Hepatocyte (in vitro differentiated cells): ENCODE results near the gene RAB33B. TPM values are rescaled to one million over a fixed set of nuclear protein-coding genes. Genes with fewer than 3 reads are reported as not detected.

ENCODE experiments used
- DNase-seq: peaks from one replicate; pipeline ENCODE4 v3.0.0-alpha.2; 2016; ENCODE audit warnings: low spot score
- H2AFZ ChIP-seq: fragments of 200-600 bp; sonication (generic); 2 replicates; pipeline ENCODE4 v1.6.0; 2016; ENCODE audit warnings: antibody characterized with exemption, mild to moderate bottlenecking
- H3K27ac ChIP-seq: fragments of 200-600 bp; sonication (generic); 2 replicates; pipeline ENCODE4 v1.5.1; 2016; ENCODE audit warnings: mild to moderate bottlenecking
- H3K27me3 ChIP-seq: fragments of 200-600 bp; sonication (generic); 2 replicates; pipeline ENCODE4 v1.6.1; 2016
- H3K36me3 ChIP-seq: fragments of 200-600 bp; sonication (generic); replicated peaks from 2 replicates; pipeline ENCODE4 v1.5.1; 2016; ENCODE audit warnings: low read depth; ENCODE audit not compliant: insufficient read depth
- H3K4me1 ChIP-seq: fragments of 200-600 bp; sonication (generic); 2 replicates; pipeline ENCODE4 v1.5.1; 2016; ENCODE audit warnings: mild to moderate bottlenecking, moderate library complexity; ENCODE audit not compliant: insufficient read depth
- H3K4me2 ChIP-seq: fragments of 200-600 bp; sonication (generic); 2 replicates; pipeline ENCODE4 v1.6.0; 2016
- H3K4me3 ChIP-seq: fragments of 200-600 bp; sonication (generic); 2 replicates; pipeline ENCODE4 v1.5.1; 2016; ENCODE audit warnings: mild to moderate bottlenecking
- H3K79me2 ChIP-seq: fragments of 200-600 bp; sonication (generic); 2 replicates; pipeline ENCODE4 v1.6.0; 2017; ENCODE audit warnings: mild to moderate bottlenecking
- H3K9me2 ChIP-seq: fragments of 200-600 bp; sonication (generic); replicated peaks from 2 replicates; pipeline ENCODE4 v1.6.0; 2017; ENCODE audit warnings: mild to moderate bottlenecking; ENCODE audit not compliant: insufficient read depth
- H3K9me3 ChIP-seq: fragments of 200-600 bp; sonication (generic); 2 replicates; pipeline ENCODE4 v1.5.1; 2016; ENCODE audit warnings: low read depth, mild to moderate bottlenecking
- H4K20me1 ChIP-seq: fragments of 200-600 bp; sonication (generic); 2 replicates; pipeline ENCODE4 v1.6.0; 2016; ENCODE audit warnings: mild to moderate bottlenecking; ENCODE audit not compliant: insufficient read depth, poor library complexity, severe bottlenecking
- EZH2 ChIP-seq: fragments of 200-600 bp; sonication (generic); IDR thresholded peaks from 2 replicates; pipeline ENCODE4 v1.6.1; 2016; ENCODE audit warnings: antibody characterized with exemption, mild to moderate bottlenecking, borderline replicate concordance
- EZH2phosphoT487 ChIP-seq: fragments of 200-600 bp; sonication (generic); IDR thresholded peaks from one replicate; pipeline ENCODE4 v1.6.1; 2018; ENCODE audit warnings: antibody characterized with exemption, mild to moderate bottlenecking, low read depth, moderate library complexity; ENCODE audit not compliant: unreplicated experiment, severe bottlenecking
- WGBS: methylation state at CpG from one replicate; pipeline ENCODE4 v1.1.6; 2016; ENCODE audit warnings: low lambda C conversion rate; ENCODE audit errors: missing lambda C conversion rate; 5-methylcytosine and 5-hydroxymethylcytosine counted together
- polyA plus RNA-seq: library from polyadenylated mRNA; unstranded; fragments of >200 nt; fragmentation: Nextera tagmentation; extraction: Ambion mirVana; gene quantifications from 2 replicates; pipeline ENCODE4 v1.2.1, GENCODE V29; 2016
- total RNA-seq: library from RNA; depleted of rRNA; stranded (reverse); fragments of >200 nt; gene quantifications from 2 replicates; pipeline ENCODE4 v1.2.3, GENCODE V29; 2014
- TF ChIP-seq, protein P1 (sequence below): fragments of 200-600 bp; sonication (generic); IDR thresholded peaks from 2 replicates; pipeline ENCODE4 v1.5.1; 2016; ENCODE audit warnings: antibody characterized with exemption, mild to moderate bottlenecking; ENCODE audit not compliant: poor library complexity

The RAB33B gene
- total and polyA plus RNA-seq, 2 experiments from 2014 or later: 4.5 to 13.5 TPM

DNA sequence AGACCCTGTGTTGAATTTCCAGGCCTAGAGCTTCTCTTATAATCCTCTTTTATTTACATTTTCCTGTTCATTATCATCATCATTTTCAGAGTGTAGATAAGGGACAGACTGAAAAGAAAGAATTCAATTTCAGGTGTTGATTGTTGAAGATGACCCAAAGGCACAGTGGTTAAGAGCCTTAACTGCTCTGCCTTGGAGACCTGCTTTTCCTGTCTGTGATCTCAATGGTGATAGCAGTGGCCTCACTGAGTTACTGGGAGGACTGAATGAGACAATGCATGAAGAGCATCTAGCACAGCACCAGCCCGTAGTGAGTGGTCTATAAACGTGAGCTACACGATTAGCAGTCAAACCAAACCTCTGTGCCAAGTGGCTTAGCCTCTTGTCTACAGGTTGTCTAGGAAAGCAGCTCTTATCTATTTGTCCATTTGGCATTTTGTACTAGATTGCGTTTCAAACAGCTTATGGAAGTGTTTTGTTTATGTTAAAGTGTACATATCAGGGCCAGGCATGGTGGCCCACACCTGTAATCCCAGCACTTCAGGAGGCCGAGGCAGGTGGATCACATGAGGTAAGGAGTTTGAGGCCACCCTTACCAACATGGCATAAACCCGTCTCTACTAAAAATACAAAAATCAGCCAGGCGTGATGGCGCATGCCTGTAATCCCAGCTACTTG, 60.6 kb downstream of the RAB33B start:
- H3K4me2 ChIP-seq: no peak overlapping the region
- TF ChIP-seq EZH2 (no peak), EZH2phosphoT487 (no peak)
- TF ChIP-seq, protein P1, sequence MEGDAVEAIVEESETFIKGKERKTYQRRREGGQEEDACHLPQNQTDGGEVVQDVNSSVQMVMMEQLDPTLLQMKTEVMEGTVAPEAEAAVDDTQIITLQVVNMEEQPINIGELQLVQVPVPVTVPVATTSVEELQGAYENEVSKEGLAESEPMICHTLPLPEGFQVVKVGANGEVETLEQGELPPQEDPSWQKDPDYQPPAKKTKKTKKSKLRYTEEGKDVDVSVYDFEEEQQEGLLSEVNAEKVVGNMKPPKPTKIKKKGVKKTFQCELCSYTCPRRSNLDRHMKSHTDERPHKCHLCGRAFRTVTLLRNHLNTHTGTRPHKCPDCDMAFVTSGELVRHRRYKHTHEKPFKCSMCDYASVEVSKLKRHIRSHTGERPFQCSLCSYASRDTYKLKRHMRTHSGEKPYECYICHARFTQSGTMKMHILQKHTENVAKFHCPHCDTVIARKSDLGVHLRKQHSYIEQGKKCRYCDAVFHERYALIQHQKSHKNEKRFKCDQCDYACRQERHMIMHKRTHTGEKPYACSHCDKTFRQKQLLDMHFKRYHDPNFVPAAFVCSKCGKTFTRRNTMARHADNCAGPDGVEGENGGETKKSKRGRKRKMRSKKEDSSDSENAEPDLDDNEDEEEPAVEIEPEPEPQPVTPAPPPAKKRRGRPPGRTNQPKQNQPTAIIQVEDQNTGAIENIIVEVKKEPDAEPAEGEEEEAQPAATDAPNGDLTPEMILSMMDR: no peak
- H4K20me1 ChIP-seq: no peaks in the 10 kb centered on the region
- no peaks in the 10 kb centered on the region for H3K36me3 ChIP-seq
- WGBS: 78% methylated on average over 8 of the region's 8 CpGs
- no peak overlapping the region for H3K27ac ChIP-seq
- H3K4me3 ChIP-seq: no peak overlapping the region
- H3K9me3 ChIP-seq: no peaks in the 10 kb centered on the region
- no peak for DNase-seq
- no peak overlapping the region for H2AFZ ChIP-seq
- no peaks in the 10 kb centered on the region for H3K9me2 ChIP-seq
- no peaks in the 10 kb centered on the region for H3K4me1 ChIP-seq
- H3K27me3 ChIP-seq: no peaks in the 10 kb centered on the region
- no peaks in the 10 kb centered on the region for H3K79me2 ChIP-seq

DNA sequence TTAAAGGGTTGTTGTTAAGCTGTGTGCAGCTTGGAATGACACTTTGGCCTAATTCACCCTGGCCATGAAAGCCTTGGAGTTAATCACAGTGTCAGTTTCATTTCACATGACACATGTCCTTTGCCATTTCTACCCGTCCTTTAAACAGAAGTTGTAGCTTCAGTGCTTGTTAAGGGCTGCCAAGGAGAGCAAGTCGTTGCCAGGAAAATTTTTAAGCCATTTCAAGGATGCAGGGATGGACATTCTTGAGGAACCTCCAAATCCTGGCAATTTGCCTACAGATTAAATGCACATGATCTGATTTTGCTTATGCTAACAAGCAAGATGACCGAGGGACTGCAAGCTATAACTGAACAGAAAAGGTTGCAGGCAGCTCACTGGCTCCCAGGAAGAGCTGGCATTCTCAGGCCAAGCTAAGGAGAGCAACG, 61.6 kb downstream of the RAB33B start:
- no peak overlapping the region for H3K4me2 ChIP-seq
- H3K4me1 ChIP-seq: no peaks in the 10 kb centered on the region
- WGBS: 84% methylated on average over 4 of the region's 4 CpGs
- no peak for TF ChIP-seq EZH2phosphoT487
- TF ChIP-seq, protein P1: no peak
- no peak for TF ChIP-seq EZH2
- no peaks in the 10 kb centered on the region for H3K27me3 ChIP-seq
- no peaks in the 10 kb centered on the region for H4K20me1 ChIP-seq
- no peaks in the 10 kb centered on the region for H3K36me3 ChIP-seq
- no peaks in the 10 kb centered on the region for H3K9me3 ChIP-seq
- no peaks in the 10 kb centered on the region for H3K9me2 ChIP-seq
- no peak overlapping the region for H2AFZ ChIP-seq
- no peak overlapping the region for H3K27ac ChIP-seq
- no peak overlapping the region for H3K4me3 ChIP-seq
- DNase-seq: no peak
- no peaks in the 10 kb centered on the region for H3K79me2 ChIP-seq

DNA sequence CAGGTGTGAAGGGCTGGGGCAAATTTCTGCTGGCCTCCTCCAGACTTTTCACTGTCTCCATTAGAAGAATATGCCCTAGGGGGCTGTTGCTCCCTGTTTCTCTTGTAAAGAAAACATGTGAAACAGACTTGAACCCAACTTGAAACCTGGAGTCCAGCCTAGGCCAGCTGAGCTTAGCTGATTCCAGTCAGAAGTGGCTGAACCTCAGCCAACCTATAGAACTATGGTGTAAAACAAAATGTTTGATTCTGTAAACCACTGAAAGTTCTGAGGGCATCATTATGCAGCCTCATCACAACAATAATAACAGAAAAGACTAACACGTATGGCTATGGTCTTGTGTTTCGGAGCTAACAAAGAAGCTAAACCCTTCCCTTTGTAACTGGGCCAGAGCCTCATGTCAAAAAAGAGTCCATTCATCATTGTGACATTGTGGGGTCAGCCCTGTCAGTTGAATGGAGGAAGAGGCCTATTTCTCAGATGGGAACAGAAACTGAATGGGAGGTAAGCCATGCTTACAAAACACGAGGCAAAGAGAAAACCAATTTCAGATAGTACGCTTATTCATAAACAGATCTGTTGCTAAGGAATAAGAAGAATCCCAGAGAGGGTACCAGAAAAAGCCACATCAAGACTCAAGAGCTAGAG, 68.0 kb downstream of the RAB33B start:
- Histone ChIP-seq H3K9me2 (no peaks in the 10 kb centered on the region), H3K27me3 (no peaks in the 10 kb centered on the region), H3K9me3 (no peaks in the 10 kb centered on the region), H3K79me2 (no peaks in the 10 kb centered on the region), H4K20me1 (no peaks in the 10 kb centered on the region), H3K4me3 (no peak overlapping the region), H3K27ac (no peak overlapping the region), H3K36me3 (no peaks in the 10 kb centered on the region), H3K4me1 (no peaks in the 10 kb centered on the region), H2AFZ (no peak overlapping the region), H3K4me2 (no peak overlapping the region)
- TF ChIP-seq, protein P1: no peak
- TF ChIP-seq EZH2 (no peak), EZH2phosphoT487 (no peak)
- WGBS: 99% methylated on average over 4 of the region's 4 CpGs
- DNase-seq: no peak
